AML-193 (cell line): Measurements from ENCODE around the gene SEMA4C.

ENCODE experiments used
- DNase-seq, 2 experiments: peaks; one replicate each; lab custom pipeline; 2025; lab: John Stamatoyannopoulos, UW

The SEMA4C gene

GRCh38 chr2:96881349-96882195, 11.7 kb upstream of the SEMA4C start:
- no peak for DNase-seq

- DNase-seq, result no peak
Measured at GRCh38 chr2:96880891-96881273, 11.0 kb upstream of the SEMA4C start.

- no peak for DNase-seq
Measured at GRCh38 chr2:96879545-96880040, 9.7 kb upstream of the SEMA4C start.

GRCh38 chr2:96878796-96879544, 9.1 kb upstream of the SEMA4C start:
- DNase-seq, result no peak

- no peak for DNase-seq
Measured at GRCh38 chr2:96878171-96878570, 8.3 kb upstream of the SEMA4C start.

GRCh38 chr2:96877631-96878092, 7.8 kb upstream of the SEMA4C start:
- DNase-seq, result no peak

- no peak for DNase-seq
Measured at GRCh38 chr2:96877042-96877451, 7.2 kb upstream of the SEMA4C start.

GRCh38 chr2:96876269-96877041, 6.6 kb upstream of the SEMA4C start:
- DNase-seq, result no peak

- no peak for DNase-seq
Measured at GRCh38 chr2:96875498-96876268, 5.8 kb upstream of the SEMA4C start.

- no peak for DNase-seq
Measured at GRCh38 chr2:96874198-96874831, 4.4 kb upstream of the SEMA4C start.

GRCh38 chr2:96873651-96874096, 3.8 kb upstream of the SEMA4C start:
- DNase-seq, result no peak

- DNase-seq, result no peak
Measured at GRCh38 chr2:96872591-96873349, 2.9 kb upstream of the SEMA4C start.

- DNase-seq, result no peak
Measured at GRCh38 chr2:96870626-96871255, 861 bp upstream of the SEMA4C start.

GRCh38 chr2:96869281-96869821, 529 bp downstream of the SEMA4C start:
- no peak for DNase-seq

GRCh38 chr2:96868555-96869280, 1.2 kb downstream of the SEMA4C start:
- DNase-seq, result peak; percentile 13 to 22

- DNase-seq, result no peak
Measured at GRCh38 chr2:96867756-96868554, 1.9 kb downstream of the SEMA4C start.

GRCh38 chr2:96866986-96867755, 2.7 kb downstream of the SEMA4C start:
- DNase-seq, result no peak
